Measurements from ENCODE around the gene CR1. TPM values are rescaled to one million over a fixed set of nuclear protein-coding genes. Genes with fewer than 3 reads are reported as not detected.

CR1 gene
- total and polyA plus RNA-seq, 2 of the 8 experiments (the other 6 are each of a cell fraction or from before 2014, with no cell fraction given): 0.15 to 0.22 TPM

DNA sequence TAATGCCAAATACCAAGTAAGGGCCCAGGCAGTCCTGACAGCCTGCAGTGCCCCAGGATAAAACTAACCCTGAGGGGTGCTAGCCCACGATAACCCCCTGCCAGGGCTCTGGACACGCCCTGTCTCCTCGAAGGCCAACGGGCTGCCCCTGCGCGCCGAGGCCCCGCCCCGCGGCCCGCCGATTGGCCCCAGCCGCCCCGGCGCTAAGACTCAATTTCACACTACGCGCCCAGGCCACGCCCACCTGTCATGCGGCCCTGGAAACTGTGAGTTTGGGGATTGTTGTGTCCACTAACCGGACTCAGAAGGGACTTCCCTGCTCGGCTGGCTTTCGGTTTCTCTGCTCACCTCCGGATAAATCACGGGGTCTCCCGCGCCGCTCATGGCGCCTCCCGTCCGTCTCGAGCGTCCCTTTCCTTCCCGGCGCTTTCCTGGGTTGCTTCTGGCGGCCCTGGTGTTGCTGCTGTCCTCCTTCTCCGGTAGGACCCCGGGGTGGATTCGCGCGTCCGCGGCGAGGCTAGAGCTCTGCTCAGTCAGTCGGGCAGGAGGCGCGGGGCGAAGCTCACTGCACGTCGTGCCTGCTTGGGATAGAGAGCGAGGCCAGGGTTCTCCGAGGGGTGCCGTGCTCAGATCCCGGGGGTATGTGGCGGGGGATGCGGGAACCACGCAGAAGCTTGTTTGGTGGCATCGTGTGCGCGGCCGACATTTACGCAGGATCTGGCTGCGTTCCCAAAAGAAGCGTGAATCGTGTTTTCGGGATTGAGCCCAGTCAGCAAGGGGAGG is 149.1 kb downstream of the CR1 start, which contains the start of gene CR1L:
Gene CR1L, plus strand, starts transcription at position 282 of the 783 bp plus-strand sequence. Its CDS starts 101 bp downstream, at position 383.
- peak within 1 kb of the TSS; percentile 52; the same call in 1 of the 2 replicates for H2BK5ac ChIP-seq (ENCODE audit: low read depth, low read length)
- DNase-seq (ENCODE audit: low read depth in 1 of 2, low spot score in 2 of 2): no peak
- ChIA-PET POLR2A (ENCODE audit: partially characterized antibody) (no interaction called here), CTCF (ENCODE audit: partially characterized antibody) (interaction anchor here (1.0 kb wide), 1 partner anchor 8 kb away, joined by 3 read pairs; no protein-coding TSS in a partner anchor)
- peak within 1 kb of the TSS; percentile 31; the same call in 1 of the 2 replicates for H2AFZ ChIP-seq (ENCODE audit: low read length)
- no peak for FAIRE-seq
- H4K20me1 ChIP-seq (replicated peaks in 1 of 2; ENCODE audit: control insufficient read depth in 1 of 2, insufficient read depth in 2 of 2, low read length in 2 of 2): no peaks in the 10 kb centered on the region
- H2BK120ac ChIP-seq (replicated peaks; ENCODE audit: low read depth, low read length): no peak within 1 kb of the TSS
- no peak within 1 kb of the TSS for H4K5ac ChIP-seq (ENCODE audit: insufficient read length, low read depth, low read length)
- no peak within 1 kb of the TSS for H3K56ac ChIP-seq (replicated peaks; ENCODE audit: insufficient read length, low read depth, low read length)
- peak within 1 kb of the TSS; percentile 88 for H4K8ac ChIP-seq (ENCODE audit: extremely low read depth, insufficient read depth, low read length)
- WGBS, 2 experiments (ENCODE audit: extremely low coverage in 1 of 2, insufficient coverage in 1 of 2, insufficient read length in 1 of 2, insufficient replicate concordance in 2 of 2, low coverage in 1 of 2, low lambda C conversion rate in 2 of 2, missing lambda C conversion rate in 1 of 2): 95% methylated on average over 46 of the region's 65 CpGs; no CpG with 5 or more reads in 1 of the 2 experiments
- H3K79me2 ChIP-seq (ENCODE audit: control insufficient read depth in 1 of 2, insufficient read depth in 2 of 2, low read length in 2 of 2): no peaks in the 10 kb centered on the region
- H3K14ac ChIP-seq (ENCODE audit: insufficient read length): no peak within 1 kb of the TSS
- no peak within 1 kb of the TSS for H3K4me3 ChIP-seq (ENCODE audit: extremely low read depth in 1 of 4, insufficient read depth in 2 of 4, low read depth in 3 of 4, low read length in 4 of 4)
- no peak within 1 kb of the TSS for H3K27ac ChIP-seq (ENCODE audit: low read depth, low read length)
- peak within 1 kb of the TSS; percentile 37 for H3K4ac ChIP-seq (replicated peaks; ENCODE audit: insufficient read length, low read depth, low read length)
- TF ChIP-seq TBP (IDR thresholded peaks at IDR 0.05; ENCODE audit: low read depth, low read length) (no peak), SRF (IDR thresholded peaks at IDR 0.05; ENCODE audit: low read depth, low read length) (no peak), BCL11A (IDR thresholded peaks at IDR 0.05; ENCODE audit: low read depth in 2 of 2, low read length in 2 of 2) (no peak), CHD2 (IDR thresholded peaks at IDR 0.05; ENCODE audit: low read length) (no peak), TAF1 (IDR thresholded peaks at IDR 0.05; ENCODE audit: low read depth, low read length) (no peak)
- H3K27me3 ChIP-seq (replicated peaks in 1 of 4; ENCODE audit: control insufficient read depth in 3 of 4, extremely low read depth in 1 of 4, insufficient read depth in 3 of 4, low read length in 3 of 4): no peaks in the 10 kb centered on the region
- H2BK20ac ChIP-seq (ENCODE audit: low read length): peak within 1 kb of the TSS; percentile 66
- no peak within 1 kb of the TSS for H3K9ac ChIP-seq (replicated peaks in 1 of 4; ENCODE audit: extremely low read depth in 1 of 4, low read depth in 3 of 4, low read length in 3 of 4)
- H3K79me1 ChIP-seq (ENCODE audit: low read depth, low read length): no peaks in the 10 kb centered on the region
- peak within 1 kb of the TSS; percentile 74; the same call in 1 of the 2 replicates for H2BK15ac ChIP-seq (ENCODE audit: low read length)
- H2AK5ac ChIP-seq (ENCODE audit: low read depth, low read length): peak within 1 kb of the TSS; percentile 13; the same call in 1 of the 2 replicates
- no peaks in the 10 kb centered on the region for H3K23me2 ChIP-seq (ENCODE audit: low read depth, low read length)
- H3K36me3 ChIP-seq (ENCODE audit: control insufficient read depth in 2 of 4, insufficient read depth in 4 of 4, low read length in 3 of 4): no peaks in the 10 kb centered on the region
- no peak within 1 kb of the TSS; the same call in none of the 2 replicates for H3K18ac ChIP-seq (ENCODE audit: extremely low read depth, low read length)
- no peak within 1 kb of the TSS for H3K23ac ChIP-seq (ENCODE audit: insufficient read length)
- no peaks in the 10 kb centered on the region; a peak in 1 of 4 replicates for H3K9me3 ChIP-seq (ENCODE audit: insufficient read depth in 2 of 2, low read depth in 1 of 2, low read length in 1 of 2)
- peak within 1 kb of the TSS; percentile 68; the same call in 1 of the 2 replicates for H2BK12ac ChIP-seq (ENCODE audit: low read depth, low read length)
- H4K91ac ChIP-seq (replicated peaks; ENCODE audit: insufficient read length, low read length): peak within 1 kb of the TSS; percentile 55
- H3K4me1 ChIP-seq (replicated peaks in 1 of 4; ENCODE audit: control insufficient read depth in 3 of 4, insufficient read depth in 4 of 4, low read length in 3 of 4): no peaks in the 10 kb centered on the region
- no peak within 1 kb of the TSS; a peak in 1 of 4 replicates for H3K4me2 ChIP-seq (ENCODE audit: insufficient read depth in 1 of 2, low read depth in 2 of 2, low read length in 2 of 2)
